HCT116 (cell line): ENCODE results near the gene BMPER. TPM values are rescaled to one million over a fixed set of nuclear protein-coding genes. Genes with fewer than 3 reads are reported as not detected.

Experiments
- ATAC-seq: fragments of 200-7000 bp; cut with Tn5 transposase; 2 replicates; pipeline ENCODE4 v1.9.1; 2020; ENCODE audit warnings: mild to moderate bottlenecking, moderate library complexity
- BruUV-seq: library from RNA; stranded (reverse); fragments of 400-500 nt; replicated peaks from 2 replicates; lab custom pipeline; 2021; lab: Mats Ljungman, UMichigan
- CTCF ChIA-PET: fragments of 300-600 bp; sonication (Branson Sonifier 250); formaldehyde crosslinking; loops from one replicate; lab custom pipeline; 2021; ENCODE audit warnings: antibody characterized with exemption; lab: Charles Lee
- POLR2A ChIA-PET: fragments of 300-600, 350-600 bp; sonication (Branson Sonifier 250); formaldehyde crosslinking; loops from one replicate; lab custom pipeline; 2021; ENCODE audit warnings: antibody characterized with exemption; lab: Charles Lee
- RAD21 ChIA-PET, 2 experiments: fragments of 300-600 bp; sonication (Branson Sonifier 250); formaldehyde crosslinking; loops; one replicate each; lab custom pipeline; 2023; ENCODE audit warnings: low total read pairs in 2 of 2; ENCODE audit not compliant: uncharacterized antibody in 2 of 2, unreplicated experiment in 2 of 2, low non-redundant PET in 1 of 2; lab: Charles Lee
- DNase-seq: peaks from one replicate; pipeline ENCODE4 v3.0.0-alpha.2; 2010; ENCODE audit warnings: low read depth, low spot score
- H2AFZ ChIP-seq: fragments of 200-600 bp; shearing (Covaris generic), sonication (generic); 2 replicates; pipeline ENCODE4 v1.6.1; 2017; ENCODE audit warnings: low read depth, mixed run types, mixed read lengths, antibody characterized with exemption, low read length; ENCODE audit not compliant: poor library complexity, severe bottlenecking
- H3K27ac ChIP-seq: 2 replicates; pipeline ENCODE4 v1.5.1; 2012; ENCODE audit warnings: low read depth, low read length
- H3K27me3 ChIP-seq: fragments of 200-600 bp; sonication (generic); 2 replicates; pipeline ENCODE4 v1.6.1; 2016; ENCODE audit warnings: mixed run types, low read length, mixed read lengths; ENCODE audit not compliant: insufficient read depth
- H3K36me3 ChIP-seq, 2 experiments: fragments of 200-500 bp in 1 of 2; fragments of 200-600 bp in 1 of 2; sonication (Bioruptor generic) in 1 of 2; sonication (generic) in 1 of 2; 2 replicates each; pipeline versions ENCODE4 v1.5.1 to v1.6.1; 2014 to 2016; ENCODE audit warnings: low read length in 2 of 2, inconsistent platforms in 1 of 2, mixed read lengths in 1 of 2, mixed run types in 1 of 2; ENCODE audit not compliant: insufficient read depth in 2 of 2, control insufficient read depth in 1 of 2
- H3K4me1 ChIP-seq, 2 experiments: fragments of 200-600 bp in 1 of 2; sonication (generic) in 1 of 2; 2 replicates each; pipeline versions ENCODE4 v1.5.1 to v1.6.1; 2012 to 2017; ENCODE audit warnings: low read length in 2 of 2, inconsistent platforms in 1 of 2, mild to moderate bottlenecking in 1 of 2, mixed read lengths in 1 of 2, mixed run types in 1 of 2, moderate library complexity in 1 of 2; ENCODE audit not compliant: insufficient read depth in 2 of 2, control insufficient read depth in 1 of 2
- H3K4me2 ChIP-seq: fragments of 200-600 bp; sonication (generic); 2 replicates; pipeline ENCODE4 v1.6.1; 2017; ENCODE audit warnings: mixed run types, low read length, mixed read lengths
- H3K4me3 ChIP-seq, 2 experiments: fragments of 200-600 bp in 1 of 2; sonication (generic) in 1 of 2; replicated peaks in 1 of 2; 2 replicates each; pipeline ENCODE4 v1.5.1; 2011 to 2016; ENCODE audit warnings: low read length in 2 of 2, control low read depth in 1 of 2, low read depth in 1 of 2, mild to moderate bottlenecking in 1 of 2, mixed read lengths in 1 of 2, mixed run types in 1 of 2
- H3K79me2 ChIP-seq: fragments of 200-600 bp; sonication (generic); 2 replicates; pipeline ENCODE4 v1.6.1; 2017; ENCODE audit warnings: mild to moderate bottlenecking, mixed run types, low read length, moderate library complexity, mixed read lengths; ENCODE audit not compliant: insufficient read depth
- H3K9ac ChIP-seq: fragments of 200-600 bp; sonication (generic); 2 replicates; pipeline ENCODE4 v1.6.1; 2016; ENCODE audit warnings: low read length, mixed read lengths
- H3K9me2 ChIP-seq: fragments of 200-600 bp; sonication (generic), shearing (Covaris generic); 2 replicates; pipeline ENCODE4 v1.6.1; 2017; ENCODE audit warnings: mixed run types, mild to moderate bottlenecking, moderate library complexity; ENCODE audit not compliant: insufficient read depth
- H3K9me3 ChIP-seq, 2 experiments: fragments of 200-500 bp in 1 of 2; fragments of 200-600 bp in 1 of 2; sonication (Bioruptor generic) in 1 of 2; sonication (generic) in 1 of 2; 2 replicates each; pipeline ENCODE4 v1.6.1; 2014 to 2017; ENCODE audit warnings: low read length in 2 of 2, mixed read lengths in 2 of 2, inconsistent platforms in 1 of 2, low read depth in 1 of 2, mild to moderate bottlenecking in 1 of 2, mixed run types in 1 of 2, moderate library complexity in 1 of 2; ENCODE audit not compliant: control insufficient read depth in 1 of 2, insufficient read depth in 1 of 2
- H4K20me1 ChIP-seq: fragments of 200-600 bp; sonication (generic), shearing (Covaris generic); 2 replicates; pipeline ENCODE4 v1.6.1; 2017; ENCODE audit warnings: mixed run types, mild to moderate bottlenecking, moderate library complexity; ENCODE audit not compliant: insufficient read depth
- CBX3 ChIP-seq: IDR thresholded peaks from 2 replicates; pipeline ENCODE4 v1.6.1; 2012; ENCODE audit warnings: low read depth
- EZH2phosphoT487 ChIP-seq: fragments of 200-600 bp; IDR thresholded peaks from 2 replicates; pipeline ENCODE4 v1.6.1; 2018; ENCODE audit warnings: antibody characterized with exemption, borderline replicate concordance
- FOSL1 ChIP-seq: IDR thresholded peaks from 2 replicates; pipeline ENCODE4 v1.6.1; 2012; ENCODE audit warnings: low read depth
- JUND ChIP-seq: IDR thresholded peaks from 2 replicates; pipeline ENCODE4 v1.6.1; 2012
- POLR2AphosphoS5 ChIP-seq: IDR thresholded peaks from 2 replicates; pipeline ENCODE4 v1.6.1; 2011; ENCODE audit warnings: mild to moderate bottlenecking, low read depth, low read length, moderate library complexity
- SIN3A ChIP-seq: IDR thresholded peaks from 2 replicates; pipeline ENCODE4 v1.6.1; 2012; ENCODE audit warnings: low read depth
- SP1 ChIP-seq: IDR thresholded peaks from 2 replicates; pipeline ENCODE4 v1.6.1; 2012; ENCODE audit warnings: low read depth
- TCF7L2 ChIP-seq: IDR thresholded peaks from 2 replicates; pipeline ENCODE4 v1.7.0; 2011; ENCODE audit warnings: borderline replicate concordance, inconsistent platforms; ENCODE audit not compliant: insufficient read depth, insufficient read length; ENCODE audit errors: extremely low read depth
- YY1 ChIP-seq: IDR thresholded peaks from 2 replicates; pipeline ENCODE4 v1.6.1; 2011; ENCODE audit warnings: low read length, low read depth, moderate library complexity, mild to moderate bottlenecking; ENCODE audit not compliant: insufficient replicate concordance; ENCODE audit errors: extremely low read depth
- ZFX ChIP-seq: fragments of 450-650 bp; IDR thresholded peaks from 2 replicates; pipeline ENCODE4 v1.6.1; 2017
- intact Hi-C: fragments of 100-400 bp; cut with micrococcal nuclease; formaldehyde crosslinking; loops from 2 replicates; pipeline ENCODE4 v1.10.0; 2022
- total RNA-seq: library from RNA; stranded (reverse); gene quantifications from one replicate; pipeline ENCODE4 v1.2.1, GENCODE V29; 2021; ENCODE audit not compliant: unreplicated experiment
- TF ChIP-seq, protein P1 (sequence below): IDR thresholded peaks from 2 replicates; pipeline ENCODE4 v1.6.1; 2012
- TF ChIP-seq, protein P2 (sequence below): IDR thresholded peaks from 2 replicates; pipeline ENCODE4 v1.6.1; 2012

The BMPER gene
- total RNA-seq, 1 experiment from 2014 or later = not detected

DNA sequence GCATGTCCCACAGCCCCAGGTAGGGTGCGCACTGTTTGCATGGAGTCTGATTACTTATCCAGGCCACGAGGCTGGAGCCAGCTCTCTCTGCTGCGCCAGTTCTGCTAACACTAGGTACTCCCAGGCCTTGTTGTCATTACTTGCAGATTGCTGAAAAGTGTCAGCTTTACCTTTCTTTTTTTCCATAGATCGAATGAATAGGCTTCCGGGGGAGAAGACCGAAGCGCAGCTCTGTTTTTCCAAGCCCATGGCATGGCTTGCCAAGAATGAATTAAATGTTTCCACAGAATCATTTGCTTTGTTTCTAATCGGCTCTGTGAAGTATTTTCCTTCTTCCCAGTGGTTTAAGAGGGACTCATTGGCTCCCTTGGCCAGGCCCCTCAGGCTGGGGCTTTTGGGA lies 285.8 kb downstream of the BMPER start:
- intact Hi-C loops = no loop called here
- no peaks in the 10 kb centered on the region for H3K9me2 ChIP-seq
- ATAC-seq = no peak
- DNase-seq = no peak
- H3K9me3 ChIP-seq = no peaks in the 10 kb centered on the region
- ChIA-PET RAD21 (no interaction called here), POLR2A (no interaction called here), CTCF (interaction anchor here (1.2 kb wide), 1 partner anchor 103 kb away, joined by 3 read pairs; no protein-coding TSS in a partner anchor)
- no peaks in the 10 kb centered on the region for H3K4me1 ChIP-seq
- H3K27ac ChIP-seq = no peak overlapping the region
- no peak overlapping the region for H3K9ac ChIP-seq
- no peaks in the 10 kb centered on the region for H3K27me3 ChIP-seq
- TF ChIP-seq POLR2AphosphoS5 = no peak
- TF ChIP-seq CBX3 = no peak
- no peak for TF ChIP-seq ZFX
- TF ChIP-seq, protein P1, sequence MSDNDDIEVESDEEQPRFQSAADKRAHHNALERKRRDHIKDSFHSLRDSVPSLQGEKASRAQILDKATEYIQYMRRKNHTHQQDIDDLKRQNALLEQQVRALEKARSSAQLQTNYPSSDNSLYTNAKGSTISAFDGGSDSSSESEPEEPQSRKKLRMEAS = no peak
- no peak for TF ChIP-seq YY1
- TF ChIP-seq SP1 = no peak
- no peak for TF ChIP-seq EZH2phosphoT487
- no peak for TF ChIP-seq SIN3A
- no peak for TF ChIP-seq JUND
- TF ChIP-seq, protein P2, sequence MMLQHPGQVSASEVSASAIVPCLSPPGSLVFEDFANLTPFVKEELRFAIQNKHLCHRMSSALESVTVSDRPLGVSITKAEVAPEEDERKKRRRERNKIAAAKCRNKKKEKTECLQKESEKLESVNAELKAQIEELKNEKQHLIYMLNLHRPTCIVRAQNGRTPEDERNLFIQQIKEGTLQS = no peak
- no peak for TF ChIP-seq FOSL1
- no peak for TF ChIP-seq TCF7L2
- H4K20me1 ChIP-seq = no peaks in the 10 kb centered on the region
- H2AFZ ChIP-seq = no peak overlapping the region
- no peak overlapping the region for H3K4me2 ChIP-seq
- no peak overlapping the region for H3K4me3 ChIP-seq
- H3K79me2 ChIP-seq = no peaks in the 10 kb centered on the region
- BruUV-seq = no TSS peak
- no peaks in the 10 kb centered on the region for H3K36me3 ChIP-seq
